ENCODE data around the gene SLC4A7.

SLC4A7 gene

DNA sequence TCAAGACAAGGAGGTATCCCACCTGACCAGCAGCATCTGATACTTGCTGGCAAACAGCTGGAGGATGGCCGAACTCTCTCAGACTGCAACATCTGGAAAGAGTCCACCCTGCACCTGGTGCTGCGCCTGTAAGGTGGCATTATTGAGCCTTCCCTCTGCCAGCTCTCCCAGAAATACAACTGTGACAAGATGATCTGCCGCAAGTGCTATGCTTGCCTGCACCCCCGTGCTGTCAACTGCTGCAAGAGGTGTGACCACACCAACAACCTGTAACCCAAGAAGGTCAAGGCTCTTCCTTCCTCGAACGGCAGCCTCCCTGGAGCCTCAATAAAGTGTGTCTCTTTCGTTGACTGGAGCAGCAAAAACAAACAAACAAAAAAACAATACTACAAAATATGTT lies 2.2 kb upstream of the SLC4A7 start:
- Histone ChIP-seq H4K91ac (ENCODE audit: low read depth, low read length) (no peak overlapping the region), H2BK120ac (ENCODE audit: insufficient read depth, low read length, poor library complexity) (no peak overlapping the region), H3K4ac (ENCODE audit: low read depth, low read length) (no peak overlapping the region), H2AK5ac (ENCODE audit: low read length) (no peak overlapping the region), H3K36me3 (ENCODE audit: control insufficient read depth in 1 of 2, insufficient read depth in 2 of 2, low read length in 2 of 2) (no peaks in the 10 kb centered on the region), H3K4me2 (ENCODE audit: low read length) (no peak overlapping the region), H2AFZ (ENCODE audit: insufficient read depth, low read length, poor library complexity) (no peak overlapping the region), H4K8ac (ENCODE audit: low read depth, low read length) (no peak overlapping the region), H4K12ac (ENCODE audit: low read depth, low read length) (no peak overlapping the region), H3K9me3 (ENCODE audit: insufficient read depth, low read depth, low read length) (no peaks in the 10 kb centered on the region), H3K79me1 (ENCODE audit: low read length) (peaks cover 9% of the 10 kb centered on the region), H3K4me1 (ENCODE audit: control insufficient read depth in 1 of 2, insufficient read depth in 2 of 2, low read length in 2 of 2) (no peaks in the 10 kb centered on the region), H3K27ac (ENCODE audit: low read depth, low read length) (no peak overlapping the region), H3K27me3 (ENCODE audit: insufficient read depth, low read length) (no peaks in the 10 kb centered on the region), H3K23ac (ENCODE audit: low read length) (no peak overlapping the region), H3K14ac (ENCODE audit: low read length) (no peak overlapping the region), H2BK12ac (ENCODE audit: low read length) (no peak overlapping the region), H3K9ac (ENCODE audit: low read length) (no peak overlapping the region), H2BK5ac (ENCODE audit: low read depth, low read length, poor library complexity) (no peak overlapping the region), H3K4me3 (ENCODE audit: low read depth, low read length) (no peak overlapping the region), H3K79me2 (ENCODE audit: control insufficient read depth, insufficient read depth, low read length, poor library complexity) (peaks cover 4% of the 10 kb centered on the region), H3K18ac (ENCODE audit: low read length) (no peak overlapping the region)
- WGBS (ENCODE audit: extremely low coverage, insufficient coverage, insufficient read length), result no CpG with 5 or more reads among the region's 7 CpGs
- DNase-seq, result no peak

DNA sequence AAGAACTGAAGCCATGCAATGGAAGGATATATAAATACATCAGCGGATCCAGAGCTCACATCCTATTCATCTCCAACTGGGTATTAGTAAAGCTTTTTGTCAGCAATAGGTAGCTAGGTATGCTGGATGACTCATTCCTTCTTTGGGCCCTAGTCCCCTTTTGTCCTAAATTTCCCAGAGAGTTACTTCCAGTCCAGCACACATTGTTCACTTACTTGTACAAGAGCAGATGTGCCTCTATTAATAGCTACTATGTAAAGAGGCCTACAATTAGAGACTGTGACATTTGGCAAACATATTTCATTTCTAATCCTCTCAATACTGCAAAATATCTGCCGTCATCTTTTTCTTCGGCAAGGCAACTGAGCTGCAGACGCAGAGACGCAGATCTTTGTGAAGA lies 1.7 kb upstream of the SLC4A7 start:
- no peak overlapping the region for H3K4me2 ChIP-seq (ENCODE audit: low read length)
- no peaks in the 10 kb centered on the region for H3K9me3 ChIP-seq (ENCODE audit: insufficient read depth, low read depth, low read length)
- no peak overlapping the region for H2BK120ac ChIP-seq (ENCODE audit: insufficient read depth, low read length, poor library complexity)
- H2BK5ac ChIP-seq (ENCODE audit: low read depth, low read length, poor library complexity), result no peak overlapping the region
- no peak overlapping the region for H4K91ac ChIP-seq (ENCODE audit: low read depth, low read length)
- H3K23ac ChIP-seq (ENCODE audit: low read length), result no peak overlapping the region
- H3K79me2 ChIP-seq (ENCODE audit: control insufficient read depth, insufficient read depth, low read length, poor library complexity), result peaks cover 4% of the 10 kb centered on the region
- H3K27ac ChIP-seq (ENCODE audit: low read depth, low read length), result no peak overlapping the region
- H3K4me1 ChIP-seq (ENCODE audit: control insufficient read depth in 1 of 2, insufficient read depth in 2 of 2, low read length in 2 of 2), result no peaks in the 10 kb centered on the region
- no peak overlapping the region for H4K12ac ChIP-seq (ENCODE audit: low read depth, low read length)
- no peak overlapping the region for H3K18ac ChIP-seq (ENCODE audit: low read length)
- no peak overlapping the region for H4K8ac ChIP-seq (ENCODE audit: low read depth, low read length)
- WGBS (ENCODE audit: extremely low coverage, insufficient coverage, insufficient read length), result no CpG with 5 or more reads among the region's 5 CpGs
- H3K4ac ChIP-seq (ENCODE audit: low read depth, low read length), result no peak overlapping the region
- H3K9ac ChIP-seq (ENCODE audit: low read length), result no peak overlapping the region
- H2AFZ ChIP-seq (ENCODE audit: insufficient read depth, low read length, poor library complexity), result no peak overlapping the region
- no peak overlapping the region for H2AK5ac ChIP-seq (ENCODE audit: low read length)
- H3K27me3 ChIP-seq (ENCODE audit: insufficient read depth, low read length), result no peaks in the 10 kb centered on the region
- no peak overlapping the region for H3K4me3 ChIP-seq (ENCODE audit: low read depth, low read length)
- H3K14ac ChIP-seq (ENCODE audit: low read length), result no peak overlapping the region
- DNase-seq, result peak; percentile 8 to 34
- H3K79me1 ChIP-seq (ENCODE audit: low read length), result peaks cover 9% of the 10 kb centered on the region
- no peaks in the 10 kb centered on the region for H3K36me3 ChIP-seq (ENCODE audit: control insufficient read depth in 1 of 2, insufficient read depth in 2 of 2, low read length in 2 of 2)
- H2BK12ac ChIP-seq (ENCODE audit: low read length), result no peak overlapping the region

GRCh38 chr3:27483117-27484014 lies 818 bp downstream of the SLC4A7 start:
- H3K79me2 ChIP-seq (ENCODE audit: control insufficient read depth, insufficient read depth, low read length, poor library complexity), result peaks cover 6% of the 10 kb centered on the region
- peak overlapping the region; percentile 58 for H3K27ac ChIP-seq (ENCODE audit: low read depth, low read length)
- H3K4me3 ChIP-seq (ENCODE audit: low read depth, low read length), result peak overlapping the region; percentile 96
- peak overlapping the region; percentile 76 for H4K91ac ChIP-seq (ENCODE audit: low read depth, low read length)
- H4K12ac ChIP-seq (ENCODE audit: low read depth, low read length), result peak overlapping the region; percentile 56
- peak overlapping the region; percentile 92 for H2AFZ ChIP-seq (ENCODE audit: insufficient read depth, low read length, poor library complexity)
- no CpG with 5 or more reads among the region's 75 CpGs for WGBS (ENCODE audit: extremely low coverage, insufficient coverage, insufficient read length)
- H3K27me3 ChIP-seq (ENCODE audit: insufficient read depth, low read length), result no peaks in the 10 kb centered on the region
- H4K8ac ChIP-seq (ENCODE audit: low read depth, low read length), result peak overlapping the region; percentile 74
- H3K18ac ChIP-seq (ENCODE audit: low read length), result peak overlapping the region; percentile 99
- H3K79me1 ChIP-seq (ENCODE audit: low read length), result peaks cover 9% of the 10 kb centered on the region
- peak overlapping the region; percentile 77 for H3K4ac ChIP-seq (ENCODE audit: low read depth, low read length)
- no peaks in the 10 kb centered on the region for H3K4me1 ChIP-seq (ENCODE audit: control insufficient read depth in 1 of 2, insufficient read depth in 2 of 2, low read length in 2 of 2)
- H2AK5ac ChIP-seq (ENCODE audit: low read length), result no peak overlapping the region
- H2BK120ac ChIP-seq (ENCODE audit: insufficient read depth, low read length, poor library complexity), result peak overlapping the region; percentile 40
- H3K4me2 ChIP-seq (ENCODE audit: low read length), result peak overlapping the region; percentile 74
- peak; percentile 50 to 61 for DNase-seq
- H2BK5ac ChIP-seq (ENCODE audit: low read depth, low read length, poor library complexity), result no peak overlapping the region
- H3K9me3 ChIP-seq (ENCODE audit: insufficient read depth, low read depth, low read length), result no peaks in the 10 kb centered on the region
- H3K9ac ChIP-seq (ENCODE audit: low read length), result peak overlapping the region; percentile 85
- H3K14ac ChIP-seq (ENCODE audit: low read length), result peak overlapping the region; percentile 95
- H3K36me3 ChIP-seq (ENCODE audit: control insufficient read depth in 1 of 2, insufficient read depth in 2 of 2, low read length in 2 of 2), result no peaks in the 10 kb centered on the region
- no peak overlapping the region for H3K23ac ChIP-seq (ENCODE audit: low read length)
- no peak overlapping the region for H2BK12ac ChIP-seq (ENCODE audit: low read length)

DNA sequence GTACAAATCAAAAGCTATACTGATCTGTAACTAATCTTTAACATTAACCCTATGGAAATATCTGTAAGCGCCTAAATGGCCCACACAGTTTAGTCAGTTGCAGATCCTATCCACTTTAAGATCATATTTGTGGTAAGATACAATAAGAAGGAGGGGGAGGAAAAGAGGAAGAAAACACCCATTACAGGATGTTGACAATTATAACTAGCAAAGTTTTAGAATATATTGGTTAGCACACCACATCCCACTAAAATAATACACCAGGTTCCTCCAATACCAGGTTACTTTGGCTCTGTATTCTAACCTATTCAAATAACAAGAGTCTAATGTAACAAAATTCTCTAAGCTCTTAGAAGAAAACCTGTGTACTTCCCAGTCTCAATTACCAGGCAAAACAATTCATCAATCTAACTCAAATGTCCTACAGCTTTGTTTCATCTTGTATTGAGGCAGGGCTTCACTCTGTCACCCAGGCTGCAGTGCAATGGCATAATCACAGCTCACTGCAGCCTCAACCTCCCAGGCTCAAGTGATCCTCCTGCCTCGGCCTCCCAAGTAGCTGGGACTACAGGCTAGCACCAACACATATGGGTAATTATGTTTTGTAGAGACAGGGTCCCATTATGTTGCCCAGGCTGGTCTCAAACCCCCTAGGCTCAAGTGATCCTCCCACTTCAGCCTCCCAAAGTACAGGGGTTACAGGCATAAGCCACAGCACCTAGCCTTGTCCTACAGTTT lies 4.2 kb downstream of the SLC4A7 start:
- Histone ChIP-seq H4K8ac (ENCODE audit: low read depth, low read length) (no peak overlapping the region), H3K79me1 (ENCODE audit: low read length) (peaks cover 9% of the 10 kb centered on the region), H4K12ac (ENCODE audit: low read depth, low read length) (no peak overlapping the region), H3K36me3 (ENCODE audit: control insufficient read depth in 1 of 2, insufficient read depth in 2 of 2, low read length in 2 of 2) (no peaks in the 10 kb centered on the region), H2BK12ac (ENCODE audit: low read length) (no peak overlapping the region), H4K91ac (ENCODE audit: low read depth, low read length) (no peak overlapping the region), H3K4me2 (ENCODE audit: low read length) (no peak overlapping the region), H3K14ac (ENCODE audit: low read length) (no peak overlapping the region), H2BK120ac (ENCODE audit: insufficient read depth, low read length, poor library complexity) (no peak overlapping the region), H2BK5ac (ENCODE audit: low read depth, low read length, poor library complexity) (no peak overlapping the region), H2AK5ac (ENCODE audit: low read length) (no peak overlapping the region), H3K23ac (ENCODE audit: low read length) (no peak overlapping the region), H2AFZ (ENCODE audit: insufficient read depth, low read length, poor library complexity) (no peak overlapping the region), H3K79me2 (ENCODE audit: control insufficient read depth, insufficient read depth, low read length, poor library complexity) (peaks cover 6% of the 10 kb centered on the region), H3K4me1 (ENCODE audit: control insufficient read depth in 1 of 2, insufficient read depth in 2 of 2, low read length in 2 of 2) (no peaks in the 10 kb centered on the region), H3K9ac (ENCODE audit: low read length) (no peak overlapping the region), H3K27me3 (ENCODE audit: insufficient read depth, low read length) (no peaks in the 10 kb centered on the region), H3K4me3 (ENCODE audit: low read depth, low read length) (no peak overlapping the region), H3K9me3 (ENCODE audit: insufficient read depth, low read depth, low read length) (no peaks in the 10 kb centered on the region), H3K27ac (ENCODE audit: low read depth, low read length) (no peak overlapping the region), H3K4ac (ENCODE audit: low read depth, low read length) (peak overlapping the region; percentile 83), H3K18ac (ENCODE audit: low read length) (no peak overlapping the region)
- WGBS (ENCODE audit: extremely low coverage, insufficient coverage, insufficient read length), result no CpG with 5 or more reads among the region's 2 CpGs
- no peak for DNase-seq

Measured in trophoblast cell (in vitro differentiated cells and primary cell).